Pulmonary artery endothelial cell (primary cell): ENCODE results near the gene NT5E. TPM values are rescaled to one million over a fixed set of nuclear protein-coding genes. Genes with fewer than 3 reads are reported as not detected.

Experiments
- DNase-seq: peaks from one replicate; pipeline ENCODE4 v3.0.0-alpha.2; 2011; ENCODE audit warnings: low read depth, low spot score
- total RNA-seq: library from RNA; depleted of rRNA; stranded (reverse); fragments of >200 nt; gene quantifications from 2 replicates; pipeline ENCODE4 v1.2.3, GENCODE V29; 2014

Gene NT5E
- total RNA-seq, 1 donor from 2014 or later = 187 TPM

DNA sequence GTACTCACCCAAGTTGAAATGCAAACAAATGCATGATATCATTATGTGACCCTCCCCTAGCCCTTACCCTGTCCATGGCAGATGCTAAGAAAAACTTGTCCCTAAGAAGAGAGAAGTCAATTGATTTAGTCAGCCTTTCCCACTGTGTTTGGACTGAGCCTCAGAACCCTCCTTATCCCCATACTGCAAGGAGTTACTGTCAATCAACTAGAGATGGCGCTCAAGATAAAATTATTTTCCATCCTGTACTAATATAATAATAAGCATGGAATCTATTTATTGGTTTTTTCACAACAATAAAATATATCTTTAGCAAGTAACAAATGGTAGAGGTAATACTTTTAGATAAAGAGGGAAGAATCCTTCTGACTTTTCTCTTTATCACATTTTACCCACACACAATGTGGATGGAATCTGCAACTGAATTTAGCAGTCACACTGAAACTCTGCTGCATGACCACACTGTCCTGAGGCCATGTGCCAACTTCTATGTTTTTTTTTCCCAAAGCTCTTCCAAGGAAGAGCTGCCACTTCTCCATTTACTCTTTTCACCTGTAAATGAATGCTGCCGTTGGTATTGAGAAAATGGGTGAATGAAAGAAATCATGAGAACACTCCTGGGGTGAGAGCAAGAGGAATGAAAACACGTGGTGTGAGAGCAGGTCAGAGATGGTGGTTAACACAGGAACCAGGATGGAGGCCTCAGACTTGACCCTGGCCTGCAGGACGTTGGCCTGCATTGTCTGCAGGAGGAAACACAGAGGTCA, 10.5 kb downstream of the NT5E start:
- DNase-seq = peak; percentile 86

DNA sequence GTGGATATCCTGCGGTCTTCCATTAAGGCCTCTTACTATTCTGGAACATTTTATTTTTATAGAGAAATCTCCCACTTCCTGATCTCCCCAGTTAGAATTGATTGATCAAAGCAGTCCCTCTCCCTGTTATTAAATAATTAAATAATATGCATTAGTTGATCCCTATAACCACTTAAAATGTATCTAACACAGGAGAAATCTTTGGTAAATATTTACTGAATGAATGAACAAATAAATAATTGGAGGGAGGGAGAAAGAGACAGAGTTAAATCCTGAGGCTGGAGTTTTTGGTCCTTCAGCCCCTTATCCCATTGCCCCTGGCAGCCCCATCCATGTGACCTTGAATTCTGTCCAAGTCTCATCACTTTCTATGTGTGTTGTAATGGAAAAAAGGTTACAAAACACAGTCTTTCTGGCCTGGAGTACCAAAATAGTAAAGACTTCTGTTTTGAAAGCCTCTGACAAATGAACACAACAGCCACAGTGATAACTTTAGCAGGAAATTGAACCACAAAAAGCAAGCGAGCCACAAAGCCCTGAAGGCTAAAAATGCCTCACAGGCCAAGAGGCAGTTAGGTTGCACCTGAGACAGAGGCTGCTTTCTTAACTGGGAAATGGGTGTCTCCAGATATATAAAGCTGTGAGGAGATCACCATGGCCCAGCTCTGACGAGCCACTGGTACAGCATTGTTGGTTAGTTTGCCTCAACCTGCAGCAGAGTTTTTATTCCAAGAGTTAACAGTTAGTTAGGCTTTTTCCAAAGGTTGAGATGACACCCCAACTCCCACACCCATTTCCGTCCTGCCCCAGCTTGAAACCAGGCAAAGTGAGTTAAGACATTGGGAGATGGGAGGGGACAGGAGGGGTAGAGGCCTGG, 11.3 kb downstream of the NT5E start:
- DNase-seq = no peak

DNA sequence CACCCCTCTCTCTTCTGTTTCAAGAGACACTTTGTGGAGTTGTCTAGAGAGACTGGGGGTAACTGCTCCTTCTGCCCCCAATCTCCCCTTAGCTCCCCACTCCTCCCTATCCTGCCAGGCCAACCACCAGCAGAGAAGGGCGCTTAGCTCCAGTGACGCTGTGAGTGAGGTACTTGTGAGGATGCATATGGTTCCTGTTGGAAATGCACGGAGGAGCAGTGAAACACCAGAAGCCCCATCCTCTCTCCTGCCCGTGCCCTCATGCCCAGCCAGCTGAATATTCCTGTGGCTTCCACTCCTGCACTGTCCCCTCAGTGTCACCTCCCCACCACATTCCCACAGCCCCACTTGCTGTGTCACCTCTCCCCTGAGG, 11.9 kb downstream of the NT5E start:
- DNase-seq = no peak

- DNase-seq = no peak
These were observed 12.8 kb downstream of the NT5E start for GRCh38 chr6:85462673-85463072.

DNA sequence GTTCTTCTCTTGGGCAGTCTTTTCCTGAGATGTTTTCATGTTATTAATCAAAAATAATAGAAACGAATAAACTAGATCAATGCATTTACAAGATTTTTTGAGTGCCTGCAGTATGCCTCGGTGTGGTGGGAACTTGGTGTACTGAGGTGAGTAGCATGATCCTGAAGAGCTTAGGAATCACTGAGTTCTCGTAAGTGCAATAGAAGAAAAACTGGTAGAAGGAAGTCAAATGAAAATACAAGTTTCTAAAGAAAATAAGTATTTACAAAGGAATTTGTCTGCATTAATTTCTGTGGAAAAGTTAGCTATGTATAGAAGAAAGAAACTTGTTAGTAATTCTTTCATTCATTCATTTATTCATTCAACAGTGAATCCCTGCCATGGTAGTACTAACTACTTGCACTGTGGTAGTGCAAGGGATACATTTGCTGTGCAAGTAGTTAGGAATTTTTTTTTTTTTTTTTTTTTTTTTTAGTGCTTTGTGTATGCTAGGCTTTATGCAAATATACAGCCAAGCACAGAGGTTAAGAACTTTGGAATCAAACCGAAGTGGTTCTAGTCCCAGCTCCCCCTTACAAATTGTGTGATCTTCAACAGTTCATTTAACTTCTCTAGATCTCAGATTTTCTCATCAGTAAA, 13.9 kb downstream of the NT5E start:
- no peak for DNase-seq

- DNase-seq = peak; percentile 96
These were observed 14.4 kb downstream of the NT5E start for GRCh38 chr6:85464260-85464644.

DNA sequence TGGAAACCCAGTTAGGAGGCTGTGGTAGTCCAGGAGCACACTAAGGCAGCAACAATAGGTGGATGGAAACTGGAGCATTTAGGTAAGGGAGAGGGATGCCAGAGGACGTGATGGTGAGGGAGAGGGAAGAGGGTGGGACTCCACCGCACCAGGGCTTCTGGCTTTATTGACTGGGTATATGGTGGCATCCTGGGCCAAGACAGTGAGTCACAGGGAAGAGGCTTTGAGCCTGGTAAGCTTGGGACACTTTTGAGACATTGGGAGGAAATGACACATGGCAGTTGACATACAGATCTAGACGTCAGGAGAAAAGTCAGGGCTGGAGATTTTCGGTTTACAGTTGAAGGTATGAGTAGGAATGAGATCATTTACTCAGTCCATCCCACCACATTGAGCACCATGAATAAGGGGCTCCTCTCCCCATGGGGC, 14.9 kb downstream of the NT5E start:
- DNase-seq = peak; percentile 87

DNA sequence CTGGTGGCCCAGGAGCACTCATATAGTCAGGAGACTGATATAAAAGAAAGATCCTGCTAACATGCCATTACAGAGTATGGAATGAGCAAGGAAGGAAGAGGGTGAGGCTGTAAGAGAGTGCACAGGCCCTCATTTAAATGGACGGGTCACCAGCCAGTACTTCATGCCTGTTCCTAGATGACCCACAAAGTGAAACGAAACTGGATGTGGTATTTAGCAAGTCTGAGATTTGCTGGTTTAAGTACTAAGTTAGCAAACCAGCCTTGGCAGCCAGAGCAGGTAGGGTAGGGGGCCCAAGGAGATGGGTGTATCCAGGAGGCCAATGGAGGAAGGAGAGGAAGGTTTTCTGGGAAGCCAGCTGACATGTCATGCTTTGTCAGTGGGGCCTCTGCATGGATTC, 15.9 kb downstream of the NT5E start:
- no peak for DNase-seq

DNA sequence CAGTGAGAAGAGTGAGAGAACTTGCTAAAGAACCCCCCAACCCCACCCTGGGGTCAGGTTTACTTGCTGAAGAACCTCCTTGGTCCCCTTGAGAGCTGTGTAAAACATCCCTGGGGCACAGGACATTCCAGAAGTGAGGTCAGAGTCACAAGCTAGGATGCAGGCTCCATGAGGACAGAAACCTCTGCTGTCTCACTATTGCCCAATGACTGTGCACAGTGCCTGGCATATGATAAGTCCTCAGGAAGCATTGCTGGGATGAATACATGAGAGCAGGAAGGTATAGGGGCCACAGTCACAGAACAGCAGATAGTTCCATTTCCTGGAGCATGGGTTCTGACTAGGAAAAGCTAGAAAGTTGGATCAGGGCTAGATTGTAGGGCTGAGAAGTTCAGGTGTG, 18.4 kb downstream of the NT5E start:
- no peak for DNase-seq

DNA sequence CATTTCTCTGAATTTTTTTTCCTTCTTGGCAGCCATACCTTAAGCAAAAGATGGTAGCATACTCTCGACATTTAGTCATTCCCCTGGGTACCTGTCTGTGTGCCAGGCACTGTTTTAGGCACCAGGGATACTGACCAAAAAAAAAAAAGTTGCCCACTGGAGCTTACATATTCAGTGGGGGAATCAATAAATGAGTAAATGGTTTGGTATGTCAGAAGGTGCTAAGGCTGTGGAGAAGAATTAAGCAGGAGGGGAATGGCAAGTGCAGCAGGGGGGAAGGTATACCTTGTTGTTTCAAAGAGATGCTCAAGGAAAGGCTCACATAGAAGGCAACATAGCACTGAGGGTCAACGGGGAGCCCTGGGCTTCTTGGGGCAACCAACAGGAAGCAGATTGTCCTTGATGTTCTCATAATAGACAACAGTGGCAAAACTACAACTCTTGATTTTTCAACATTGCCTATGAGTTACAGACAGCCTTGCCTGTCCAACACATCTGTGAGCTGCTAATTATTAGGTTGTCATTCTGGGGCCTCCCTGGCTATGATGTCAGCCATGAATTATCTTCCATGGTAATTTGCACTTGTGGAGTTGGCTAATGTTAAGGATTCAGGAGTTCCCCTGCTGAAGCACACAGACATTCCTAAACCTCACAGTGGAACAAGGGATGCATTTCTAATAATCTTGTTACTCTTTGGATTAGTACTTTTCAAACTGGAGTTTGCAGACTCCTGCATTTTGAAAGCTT, 19.6 kb downstream of the NT5E start:
- no peak for DNase-seq

DNA sequence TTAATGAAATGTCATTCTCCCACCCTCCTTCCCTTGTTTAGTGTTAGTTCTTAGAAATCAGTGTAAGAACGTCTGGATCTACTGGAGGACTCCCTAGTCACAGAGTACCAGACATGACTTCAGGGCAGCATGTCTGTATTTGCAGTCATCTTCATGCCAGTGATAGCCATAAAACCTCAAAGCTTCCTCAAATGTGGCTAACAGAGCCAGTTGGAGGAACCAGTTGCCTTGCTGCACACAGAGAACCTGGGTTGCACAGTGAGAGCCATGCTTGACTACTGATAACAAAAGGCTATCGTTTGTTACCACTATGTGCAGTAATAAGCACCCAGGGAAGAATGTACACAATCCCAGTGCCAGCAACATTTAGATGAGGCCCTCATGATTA, 20.1 kb downstream of the NT5E start:
- DNase-seq = no peak

- no peak for DNase-seq
These were observed 22.9 kb downstream of the NT5E start for GRCh38 chr6:85472744-85473143.

- DNase-seq = no peak
These were observed 23.9 kb downstream of the NT5E start for GRCh38 chr6:85473748-85474147.

DNA sequence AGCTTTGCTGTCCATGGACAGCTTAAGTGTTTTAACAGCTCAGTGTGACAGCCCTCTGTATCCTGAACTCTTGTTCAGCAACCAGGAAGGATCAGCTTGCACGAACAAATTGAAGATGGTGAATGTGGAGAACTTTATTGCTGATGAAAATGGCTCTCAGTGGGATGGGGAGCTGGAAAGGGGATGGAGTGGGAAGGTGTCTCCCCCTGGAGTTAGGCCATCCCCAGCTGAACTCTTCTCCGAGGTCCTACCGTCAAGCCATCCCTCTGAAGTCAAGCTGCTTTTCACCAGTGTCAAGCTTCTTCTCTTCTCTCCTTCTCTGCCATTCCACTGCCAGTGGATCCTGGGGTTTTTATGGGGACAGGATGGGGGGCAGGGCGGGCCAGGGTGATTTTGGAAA, 26.6 kb downstream of the NT5E start:
- no peak for DNase-seq

DNA sequence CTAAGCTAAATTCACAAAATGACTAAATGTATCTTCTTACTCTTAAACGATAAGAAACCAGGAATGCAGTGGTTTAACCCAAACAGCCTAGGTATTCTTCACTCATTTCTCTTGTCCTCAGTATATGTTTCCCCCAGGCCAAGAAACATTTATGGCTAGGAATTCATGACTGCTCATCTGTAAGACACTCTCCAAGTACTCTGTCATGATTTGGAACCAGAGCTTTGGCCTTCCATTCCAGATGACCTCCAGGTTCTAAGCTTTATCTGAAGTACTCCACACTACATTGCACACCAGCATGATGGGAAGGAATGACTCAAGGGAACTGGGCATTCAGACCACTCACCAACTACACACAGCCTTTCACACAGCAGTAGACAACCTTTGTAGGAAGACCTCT, 29.3 kb downstream of the NT5E start:
- no peak for DNase-seq

DNA sequence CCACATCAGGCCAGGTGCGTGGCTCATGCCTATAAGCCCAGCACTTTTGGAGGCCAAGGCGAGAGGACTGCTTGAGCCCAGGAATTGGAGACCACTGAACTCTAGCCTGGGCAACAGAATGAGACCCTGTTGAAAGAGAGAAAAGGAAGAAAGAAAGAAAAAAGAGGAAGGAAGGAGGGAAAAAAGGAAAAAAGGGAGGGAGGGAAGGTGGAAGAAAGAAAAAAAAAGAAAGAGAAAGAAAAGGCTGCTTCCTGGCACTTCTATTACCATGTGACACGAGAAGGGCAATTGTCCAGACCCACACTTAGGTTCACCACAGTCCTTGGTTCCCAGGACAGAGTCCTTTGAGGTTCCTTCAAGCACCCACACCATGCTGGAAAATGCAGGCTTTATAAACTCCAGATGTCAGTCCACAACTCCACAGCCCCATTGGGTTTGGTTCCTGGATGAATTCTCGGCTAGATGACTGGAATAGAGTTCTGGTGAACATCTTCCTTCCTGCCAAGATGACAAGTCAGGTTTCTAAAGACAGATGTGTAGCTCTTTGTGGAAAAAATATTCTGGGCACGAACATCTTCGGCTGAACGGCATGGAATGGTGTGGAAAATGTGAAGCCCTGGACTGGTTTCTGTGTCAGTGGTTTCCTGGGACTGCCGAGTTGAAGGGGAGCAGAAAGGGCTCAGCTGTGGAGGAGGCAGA, 32.5 kb downstream of the NT5E start:
- DNase-seq = no peak

GRCh38 chr6:85482905-85483700, 33.2 kb downstream of the NT5E start:
- no peak for DNase-seq

DNA sequence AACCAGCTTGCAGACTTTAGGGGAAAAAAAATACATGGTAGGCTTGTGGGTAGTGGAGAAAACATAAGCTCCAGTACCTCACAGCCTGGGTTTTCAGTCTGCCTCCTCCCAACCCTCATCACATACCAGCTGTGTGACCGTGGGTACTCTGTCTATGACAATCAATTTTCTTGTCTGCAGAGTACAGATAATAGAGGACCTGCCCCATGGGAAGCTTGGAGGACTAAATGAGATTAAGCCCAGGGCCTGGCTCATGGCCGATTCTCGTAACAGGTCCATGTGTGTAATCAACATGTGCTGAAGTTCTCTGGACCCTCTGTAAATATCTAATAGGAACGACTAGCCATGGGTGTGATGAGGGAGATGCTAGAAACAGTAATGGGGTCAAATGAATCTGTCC, 34.0 kb downstream of the NT5E start:
- no peak for DNase-seq

DNA sequence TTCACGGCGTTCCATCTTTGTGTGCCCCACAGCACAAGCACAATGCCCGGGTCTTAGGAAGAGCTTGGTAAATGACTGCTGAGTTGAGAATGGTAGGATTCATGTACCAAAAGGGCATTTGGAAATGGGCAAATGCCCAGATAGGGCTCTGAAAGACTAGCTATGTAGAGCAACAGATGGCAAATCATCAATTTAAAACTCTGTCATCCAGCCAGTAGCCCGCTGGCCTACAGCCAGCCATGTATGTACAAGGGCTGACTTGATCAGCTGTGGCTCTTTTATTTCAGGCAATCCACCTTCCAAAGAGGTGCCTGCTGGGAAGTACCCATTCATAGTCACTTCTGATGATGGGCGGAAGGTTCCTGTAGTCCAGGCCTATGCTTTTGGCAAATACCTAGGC, 35.1 kb downstream of the NT5E start:
- no peak for DNase-seq
